NCI-H1105 treated with DMSO at 0.1 percent for 48 hours (cell line): Measurements from ENCODE around the gene NAP1L4.
"Not testable (repeated sequence)": the region's sequence is repeated elsewhere in the genome, so short reads cannot be mapped to it uniquely, and the experiment has no call there.

ENCODE experiments used
- DNase-seq: peaks from one replicate; lab custom pipeline; 2025; lab: John Stamatoyannopoulos, UW

The NAP1L4 gene

DNA sequence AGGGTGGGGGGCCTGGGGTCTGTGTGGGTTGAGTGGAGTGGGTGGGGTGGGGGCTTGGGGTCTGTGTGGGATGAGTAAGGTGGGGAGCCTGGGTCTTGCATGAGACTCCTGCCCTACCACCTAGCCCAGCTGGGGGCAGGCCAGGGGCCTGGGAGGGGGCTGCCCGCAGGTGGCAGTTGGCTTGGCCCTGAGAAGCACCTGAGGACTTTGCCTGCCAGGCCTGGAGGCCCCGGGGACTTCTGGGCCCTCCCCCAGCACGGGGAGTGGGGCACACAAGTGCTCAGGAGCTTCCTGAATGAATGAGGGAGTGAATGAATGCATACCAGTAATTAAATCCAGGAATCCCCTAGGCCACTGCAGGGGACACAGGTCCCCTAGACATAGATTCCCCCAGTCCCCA lies 69.5 kb downstream of the NAP1L4 start:
- no peak for DNase-seq

DNA sequence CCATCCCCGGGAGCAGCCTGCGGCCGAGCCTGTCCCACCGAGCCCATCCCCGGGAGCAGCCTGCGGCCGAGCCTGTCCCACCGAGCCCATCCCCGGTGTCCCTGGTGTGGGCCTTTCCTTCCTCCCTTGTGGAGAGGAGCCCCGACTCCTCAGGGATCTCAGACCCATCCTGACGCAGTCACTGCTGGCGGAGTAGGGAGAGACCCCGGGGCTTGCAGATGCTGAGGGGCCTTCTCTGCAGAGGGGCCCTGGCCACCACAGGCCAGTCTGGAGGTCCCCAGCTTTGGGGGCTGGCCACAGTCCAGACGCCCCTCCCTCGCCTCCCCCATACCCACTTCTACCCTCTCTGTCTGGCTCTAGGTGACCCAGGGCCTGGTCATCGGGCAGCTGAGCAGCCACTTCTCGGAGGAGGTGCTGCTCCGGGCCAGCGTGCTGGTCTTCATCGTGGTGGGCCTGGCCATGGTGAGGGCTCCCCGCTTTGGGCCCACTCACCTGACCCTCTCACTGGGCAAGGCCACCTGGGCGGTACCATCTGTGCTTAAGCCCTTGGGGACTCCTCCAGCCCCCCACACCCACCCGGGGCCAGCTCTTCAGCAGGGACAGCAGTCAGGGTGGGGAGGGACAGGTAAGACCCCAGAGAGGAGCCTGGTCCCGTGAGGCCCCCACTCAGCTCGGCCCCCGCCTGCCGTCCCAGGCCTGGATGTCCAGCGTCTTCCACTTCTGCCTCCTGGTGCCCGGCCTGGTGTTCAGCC lies 70.2 kb downstream of the NAP1L4 start:
- DNase-seq = no peak

DNA sequence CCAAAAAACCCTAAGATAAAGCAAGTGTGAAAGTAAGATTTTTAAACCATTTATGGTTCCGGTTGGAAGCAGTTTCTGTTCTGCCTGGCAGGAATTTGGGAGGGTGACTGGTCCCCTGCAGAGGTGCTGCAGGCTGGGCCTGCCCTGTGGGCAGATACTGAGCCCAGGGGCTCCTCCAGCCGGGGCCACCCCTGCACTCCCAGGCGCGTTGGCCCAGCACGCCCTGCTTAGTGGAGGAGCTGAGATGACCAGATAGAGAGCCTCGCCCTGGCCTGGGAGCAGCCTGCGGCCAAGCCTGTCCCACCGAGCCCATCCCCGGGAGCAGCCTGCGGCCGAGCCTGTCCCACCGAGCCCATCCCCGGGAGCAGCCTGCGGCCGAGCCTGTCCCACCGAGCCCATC lies 70.9 kb downstream of the NAP1L4 start:
- DNase-seq = no peak

DNA sequence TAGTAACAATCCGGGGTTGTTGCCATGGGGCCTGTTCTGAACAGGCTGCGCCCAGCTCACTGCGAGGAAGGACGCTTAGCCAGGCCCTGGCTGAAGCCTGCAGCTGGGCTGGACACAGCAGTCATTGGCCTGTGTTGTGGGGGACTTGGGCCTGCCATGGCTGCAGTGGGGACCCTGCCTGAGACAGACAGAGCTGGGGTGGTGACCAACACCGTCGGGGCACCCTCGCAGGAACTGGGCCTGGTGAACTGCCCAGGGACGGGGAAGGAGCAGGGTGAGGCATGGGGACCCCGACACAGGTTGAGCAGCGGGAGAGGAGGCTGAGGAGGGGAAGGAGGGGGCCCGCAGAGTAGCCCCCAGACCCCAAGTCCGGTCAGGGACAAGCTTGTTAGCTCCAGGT lies 71.8 kb downstream of the NAP1L4 start:
- DNase-seq = no peak

DNA sequence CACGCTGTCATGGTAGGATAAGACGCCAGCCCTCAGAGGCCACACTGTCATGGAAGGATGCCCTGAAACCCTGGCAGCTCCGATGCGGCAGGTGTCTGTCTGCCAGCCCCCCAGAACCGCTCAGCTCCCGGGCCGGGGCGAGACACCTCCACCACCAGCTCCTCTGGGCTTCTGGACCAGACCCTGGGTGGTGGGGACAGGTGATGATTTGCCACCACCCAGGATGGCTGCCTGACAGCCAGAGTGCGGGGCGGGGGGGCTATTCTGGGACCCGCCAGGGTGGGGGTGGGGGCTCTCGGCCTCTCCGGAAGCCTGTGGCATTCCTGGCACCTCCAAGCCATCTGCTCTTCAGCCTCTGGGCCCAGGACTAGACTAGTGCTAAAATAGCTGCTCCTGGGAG lies 72.3 kb downstream of the NAP1L4 start:
- DNase-seq = no peak

DNA sequence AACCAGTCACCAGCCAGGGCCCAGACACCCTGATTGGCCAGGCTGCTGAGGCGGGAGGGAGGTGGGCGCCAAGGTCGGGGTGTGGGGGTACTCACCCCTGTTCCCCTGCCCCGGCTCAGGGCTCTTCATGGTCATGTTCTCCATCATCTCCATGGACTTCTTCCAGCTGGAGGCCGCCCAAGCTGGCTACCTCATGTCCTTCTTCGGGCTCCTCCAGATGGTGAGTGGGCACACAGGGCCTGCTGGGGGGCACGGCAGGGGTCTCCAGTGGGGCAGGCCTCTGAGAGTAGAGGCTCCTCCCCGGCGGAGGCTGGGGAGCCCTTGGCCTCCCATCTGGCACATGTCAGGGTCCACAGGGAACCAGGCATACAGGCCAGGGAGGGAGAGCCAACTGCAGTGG lies 72.9 kb downstream of the NAP1L4 start:
- DNase-seq = no peak

DNA sequence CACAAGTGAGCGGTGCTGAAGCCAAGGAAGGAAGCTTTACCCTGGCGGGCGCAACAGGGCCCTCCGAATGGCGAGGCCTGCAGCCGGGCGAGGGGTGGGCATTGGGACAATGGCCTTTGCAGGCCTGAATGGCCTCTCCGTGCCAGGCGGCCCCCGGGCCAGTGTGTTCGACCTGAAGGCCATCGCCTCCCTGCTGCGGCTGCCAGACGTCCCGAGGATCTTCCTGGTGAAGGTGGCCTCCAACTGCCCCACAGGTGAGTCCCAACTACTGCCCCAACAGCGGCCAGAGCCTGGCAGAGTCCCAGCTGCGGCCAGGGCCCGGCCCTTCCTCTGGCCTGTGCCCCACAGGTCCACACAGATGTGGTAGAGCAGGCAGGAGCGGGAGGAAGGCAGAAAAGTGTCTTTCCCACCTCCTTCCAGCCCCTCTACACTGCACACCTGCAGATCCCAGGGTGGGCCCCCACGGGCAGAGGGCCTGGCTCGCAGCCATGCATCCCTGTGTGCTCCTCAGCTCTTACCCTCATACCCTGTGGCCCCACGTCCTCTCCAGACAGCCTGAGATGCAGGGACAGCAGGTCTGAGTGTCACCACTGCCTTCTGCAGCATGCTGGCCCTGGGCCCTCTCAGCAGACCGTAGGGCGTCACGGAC lies 74.2 kb downstream of the NAP1L4 start:
- DNase-seq = no peak

DNA sequence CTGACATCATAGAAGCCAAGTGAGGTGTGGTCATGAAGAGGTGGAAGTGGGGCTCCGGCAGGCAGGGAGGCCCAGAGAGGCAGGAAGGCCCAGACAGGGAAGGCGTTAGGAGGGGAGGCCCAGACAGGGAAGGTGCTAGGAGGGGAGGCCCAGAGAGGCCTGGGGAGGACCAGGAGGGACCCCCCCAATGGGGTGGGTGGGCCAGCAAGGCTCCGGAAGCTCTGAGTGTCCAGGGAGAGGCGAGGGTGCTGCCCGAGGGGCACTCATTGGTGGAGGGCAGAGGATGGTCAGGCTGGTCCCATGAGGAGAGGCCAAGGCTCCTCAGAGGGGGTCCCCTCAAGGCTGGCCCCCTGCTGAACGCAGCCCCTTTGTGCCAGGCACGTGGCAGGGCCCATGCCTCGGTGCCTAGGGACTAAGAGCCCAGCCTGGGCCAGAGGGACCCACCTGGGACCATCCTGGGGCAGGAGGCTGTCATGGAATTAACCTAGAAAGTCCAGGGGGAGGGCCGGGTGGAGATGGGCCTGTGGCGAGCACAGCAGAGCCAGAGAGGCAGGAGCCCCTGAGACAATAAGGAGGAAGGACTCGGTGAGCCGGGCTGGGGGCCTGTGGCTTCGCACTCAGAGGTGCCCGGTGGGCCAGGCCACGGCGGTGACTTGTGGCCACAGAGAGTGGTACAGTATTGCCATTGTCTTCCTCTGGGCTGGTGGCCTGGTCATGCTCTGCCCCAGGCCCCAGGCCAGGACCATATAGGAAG lies 75.1 kb downstream of the NAP1L4 start:
- no peak for DNase-seq

DNA sequence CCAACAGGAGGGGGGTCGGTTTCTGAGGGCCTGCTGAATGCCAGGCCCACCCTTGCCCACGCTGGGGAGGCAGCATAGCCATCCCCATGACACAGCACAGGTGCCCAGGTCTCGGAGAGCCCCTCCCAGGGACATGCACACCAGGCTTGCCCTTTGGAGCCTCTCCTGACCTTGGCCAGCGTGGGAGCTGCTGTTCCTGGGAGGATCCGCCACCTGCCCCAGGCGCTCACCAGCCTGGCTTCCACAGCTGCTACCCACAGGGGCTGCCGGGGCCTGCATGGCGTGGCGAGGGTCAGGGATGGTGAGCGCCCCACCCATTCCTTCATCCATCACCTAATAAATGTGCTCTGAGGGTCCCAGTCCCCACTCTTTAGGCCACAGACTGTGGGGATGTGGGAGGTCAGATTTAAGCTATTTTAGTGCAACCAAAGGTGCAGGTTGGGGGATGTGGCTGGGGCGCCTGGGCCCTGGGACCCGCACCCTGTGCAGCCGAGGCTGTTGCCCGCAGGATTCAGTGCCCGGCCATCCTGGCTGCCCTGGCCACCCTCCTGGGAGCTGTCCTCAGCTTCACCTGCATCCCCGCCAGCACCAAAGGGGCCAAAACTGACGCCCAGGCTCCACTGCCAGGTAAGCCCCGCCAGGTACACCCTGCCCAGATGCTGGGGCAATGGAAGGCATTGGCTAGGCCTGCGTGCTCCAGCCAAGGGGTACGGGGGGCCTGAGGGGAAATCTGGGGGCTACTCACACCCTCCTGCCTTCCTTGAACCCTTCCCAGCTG lies 75.8 kb downstream of the NAP1L4 start:
- no peak for DNase-seq

DNA sequence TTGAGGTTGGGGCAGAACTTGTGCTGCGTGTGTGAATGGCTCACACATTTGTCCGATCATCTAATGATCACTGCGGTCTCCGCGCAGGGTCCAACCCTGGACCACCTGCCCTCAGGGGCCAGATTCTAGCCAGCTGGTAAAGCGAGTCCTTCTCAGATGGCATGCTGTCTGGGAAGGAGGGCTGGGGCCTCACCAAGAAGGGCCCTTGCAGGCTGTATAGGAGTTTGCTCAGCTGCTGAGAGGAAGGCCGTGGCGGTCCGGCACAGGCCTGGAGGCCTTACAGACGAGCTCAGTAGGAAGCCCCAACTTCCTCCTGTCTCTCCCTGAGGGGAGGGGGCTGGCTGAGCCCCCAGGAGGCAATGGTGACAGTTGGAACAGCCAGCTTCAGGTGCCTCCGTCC lies 76.7 kb downstream of the NAP1L4 start:
- DNase-seq = no peak

DNA sequence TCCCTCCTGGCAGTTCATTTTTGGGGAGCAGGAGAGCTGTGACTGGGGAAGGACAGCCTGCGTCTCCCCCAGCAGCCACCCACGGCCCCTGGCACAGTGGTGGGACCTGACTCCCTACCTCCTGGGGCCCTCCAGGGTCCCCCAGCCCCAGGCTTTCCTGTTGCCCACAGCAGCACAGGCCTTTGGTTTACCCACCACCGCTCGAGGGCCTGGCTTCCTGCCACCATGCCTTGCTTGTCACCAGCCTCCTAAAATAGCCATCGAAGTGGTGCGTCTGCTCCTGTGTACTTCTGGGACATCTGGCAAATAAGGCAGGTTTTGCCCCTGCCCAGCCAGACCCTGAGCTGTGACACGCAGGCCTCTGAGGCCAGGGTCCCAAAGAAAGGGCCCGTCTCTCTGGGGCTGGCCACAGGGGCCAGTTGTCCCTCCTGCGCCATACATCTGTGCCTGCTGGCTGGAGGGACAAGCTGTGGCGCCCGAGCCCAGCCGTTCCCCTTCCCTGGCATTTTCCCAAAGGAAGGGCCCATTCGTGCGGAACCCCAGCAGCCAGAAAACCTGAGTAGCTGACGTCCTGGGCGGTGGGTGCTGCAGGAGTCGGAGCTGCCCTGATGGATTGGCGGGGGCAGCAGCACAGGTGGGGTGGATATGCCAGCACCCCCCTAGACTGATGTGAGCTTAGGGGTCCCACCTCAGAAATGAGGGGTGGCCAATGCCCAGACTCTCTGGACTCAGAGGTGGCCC lies 77.5 kb downstream of the NAP1L4 start:
- no peak for DNase-seq

DNA sequence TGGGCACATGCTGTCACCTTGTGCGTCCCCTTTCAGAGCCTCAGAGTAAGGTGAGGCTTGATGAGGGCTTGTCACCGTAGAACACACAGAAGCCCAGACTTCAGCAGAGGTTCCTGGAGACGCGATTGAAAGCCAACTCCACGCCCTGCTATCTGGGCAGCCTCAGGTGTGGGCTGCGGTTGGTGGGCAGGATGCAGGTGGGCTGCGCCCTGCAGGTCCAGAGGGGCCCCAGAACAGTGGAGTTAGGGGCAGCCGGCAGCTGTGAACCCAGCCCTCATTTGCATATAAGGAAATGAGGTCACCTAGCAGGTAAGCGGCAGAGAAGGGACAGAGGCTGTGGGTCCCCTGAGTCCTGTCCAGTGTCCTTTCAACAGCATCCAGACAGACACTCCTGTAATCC lies 78.4 kb downstream of the NAP1L4 start:
- DNase-seq = no peak

DNA sequence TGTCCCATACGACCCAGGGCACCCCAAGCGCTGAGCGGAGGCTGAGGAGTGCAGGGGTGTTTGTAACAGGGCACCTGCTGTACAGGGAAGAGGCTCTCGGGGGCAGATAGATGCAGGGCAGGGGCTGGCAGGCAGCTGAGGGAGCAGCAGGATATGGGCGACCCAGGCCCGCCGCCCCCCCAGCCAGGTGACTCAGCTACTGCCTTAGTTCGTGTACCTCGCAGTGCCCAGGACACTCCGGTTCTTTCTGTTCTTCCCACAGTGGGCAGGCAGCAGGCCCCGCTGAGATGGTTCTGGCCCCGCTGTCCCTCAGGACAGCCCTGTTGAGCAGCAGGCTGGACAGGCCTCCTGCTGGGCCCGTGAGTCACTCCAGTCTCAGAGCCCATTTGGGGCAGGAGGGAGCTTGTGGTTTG lies 79.1 kb downstream of the NAP1L4 start:
- DNase-seq = no peak

DNA sequence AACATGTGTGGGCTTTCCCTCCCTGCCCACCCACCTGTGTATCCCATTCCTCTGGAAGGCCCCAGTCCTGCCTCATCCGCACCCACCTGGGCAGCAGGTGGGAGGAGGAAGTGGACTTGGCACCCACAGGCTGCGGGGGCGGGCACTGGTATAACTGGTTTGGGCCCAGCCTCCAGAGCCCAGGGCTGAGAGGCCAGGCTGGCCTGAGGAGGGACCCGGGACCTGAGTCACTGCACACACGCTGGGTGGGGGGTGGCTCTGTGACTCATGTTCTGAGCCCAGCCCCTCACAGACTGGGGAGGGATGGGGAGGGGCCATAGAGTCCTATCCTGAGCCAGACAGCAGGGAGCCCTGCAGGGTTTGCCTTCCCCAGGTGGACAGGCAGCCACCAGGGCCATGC lies 79.6 kb downstream of the NAP1L4 start:
- no peak for DNase-seq

DNA sequence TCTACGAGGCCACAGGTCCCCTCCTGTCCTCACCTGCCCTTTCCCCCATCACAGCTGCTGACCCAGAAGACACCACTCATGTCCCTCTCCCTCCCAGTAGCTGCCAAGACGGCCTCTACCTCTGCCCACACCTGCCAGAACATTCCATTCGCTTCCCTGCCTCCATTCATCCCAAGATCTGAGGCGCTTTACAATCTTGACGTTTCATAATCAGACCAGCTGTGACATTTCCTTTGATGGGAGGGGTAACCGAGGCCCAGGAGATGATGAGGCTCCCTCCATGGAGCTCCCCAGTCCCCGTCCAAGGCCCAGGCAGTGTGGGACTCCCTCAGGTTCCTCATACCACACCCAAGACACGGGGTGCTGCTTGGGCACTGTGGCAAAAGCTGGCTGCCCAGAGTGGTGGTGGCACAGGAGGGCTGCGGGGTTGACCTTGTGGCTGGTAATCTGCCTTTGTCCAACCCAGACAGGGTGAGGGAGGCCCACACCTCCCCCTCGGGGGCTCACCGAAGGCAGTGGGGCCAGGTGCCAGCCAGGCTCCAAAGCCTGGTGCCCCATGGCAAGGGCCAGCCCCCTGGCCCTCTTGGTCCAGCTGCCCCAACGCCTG lies 80.2 kb downstream of the NAP1L4 start:
- DNase-seq = no peak

DNA sequence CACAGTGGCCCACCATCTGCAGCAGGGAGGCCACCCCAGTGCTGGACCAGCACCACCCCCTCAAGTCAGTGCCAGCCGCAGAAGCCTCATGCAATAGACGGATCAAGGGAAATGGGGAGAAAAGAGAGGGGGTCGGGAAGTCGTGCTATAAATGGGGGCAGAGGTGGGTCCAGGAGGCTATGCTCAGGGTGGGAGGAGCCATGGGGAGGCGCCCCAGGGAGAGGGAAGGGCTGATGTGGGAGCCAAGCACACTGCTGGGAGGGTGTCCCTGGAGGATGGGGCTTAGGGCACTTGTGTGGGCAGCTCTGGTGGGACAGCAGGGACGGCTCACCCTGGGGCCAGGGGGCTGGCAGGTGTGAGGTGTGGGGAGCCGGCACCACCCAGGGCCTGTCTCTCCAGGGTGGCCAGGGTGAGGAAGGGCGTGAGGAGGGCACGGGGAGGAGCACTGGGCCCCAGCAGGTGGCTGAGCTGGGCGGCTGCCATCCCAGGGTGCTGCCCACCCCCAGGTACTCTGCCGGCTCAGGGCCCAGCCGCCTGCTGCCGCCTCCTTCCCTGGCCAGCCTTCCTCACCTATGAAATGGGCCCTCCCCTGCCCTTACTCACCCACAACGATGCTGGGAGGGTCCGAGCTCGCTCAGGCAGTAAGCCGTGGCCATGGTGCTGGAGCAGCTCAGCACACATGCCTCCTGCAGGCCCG lies 80.9 kb downstream of the NAP1L4 start:
- no peak for DNase-seq

DNA sequence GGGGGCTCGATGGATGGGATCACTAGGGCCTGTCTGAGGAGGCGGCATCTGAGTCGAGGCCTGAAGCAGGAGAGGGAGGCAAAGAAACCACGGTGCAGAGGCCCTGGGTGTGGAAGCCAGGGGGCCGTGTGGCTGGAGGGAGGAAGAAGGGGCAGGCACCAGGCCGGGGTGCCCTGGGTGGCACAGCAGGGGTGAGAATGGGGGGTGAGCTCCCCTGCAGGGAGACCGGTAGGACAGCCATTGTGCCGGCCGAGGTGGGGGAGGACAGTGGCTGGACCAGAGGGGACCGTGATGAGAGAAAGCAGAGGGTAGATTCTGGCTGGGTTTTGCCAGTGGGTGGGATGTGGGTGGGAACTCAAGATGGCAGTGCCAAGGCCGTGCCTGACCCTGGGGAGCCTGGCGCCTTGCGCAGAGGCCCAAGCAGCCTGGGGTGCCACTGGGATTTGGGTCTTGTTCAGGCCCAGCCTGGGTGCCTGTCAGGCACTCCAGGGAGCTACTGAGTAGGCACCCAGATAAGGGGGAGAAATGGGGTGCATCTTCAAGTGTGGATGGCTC lies 81.7 kb downstream of the NAP1L4 start:
- no peak for DNase-seq

DNA sequence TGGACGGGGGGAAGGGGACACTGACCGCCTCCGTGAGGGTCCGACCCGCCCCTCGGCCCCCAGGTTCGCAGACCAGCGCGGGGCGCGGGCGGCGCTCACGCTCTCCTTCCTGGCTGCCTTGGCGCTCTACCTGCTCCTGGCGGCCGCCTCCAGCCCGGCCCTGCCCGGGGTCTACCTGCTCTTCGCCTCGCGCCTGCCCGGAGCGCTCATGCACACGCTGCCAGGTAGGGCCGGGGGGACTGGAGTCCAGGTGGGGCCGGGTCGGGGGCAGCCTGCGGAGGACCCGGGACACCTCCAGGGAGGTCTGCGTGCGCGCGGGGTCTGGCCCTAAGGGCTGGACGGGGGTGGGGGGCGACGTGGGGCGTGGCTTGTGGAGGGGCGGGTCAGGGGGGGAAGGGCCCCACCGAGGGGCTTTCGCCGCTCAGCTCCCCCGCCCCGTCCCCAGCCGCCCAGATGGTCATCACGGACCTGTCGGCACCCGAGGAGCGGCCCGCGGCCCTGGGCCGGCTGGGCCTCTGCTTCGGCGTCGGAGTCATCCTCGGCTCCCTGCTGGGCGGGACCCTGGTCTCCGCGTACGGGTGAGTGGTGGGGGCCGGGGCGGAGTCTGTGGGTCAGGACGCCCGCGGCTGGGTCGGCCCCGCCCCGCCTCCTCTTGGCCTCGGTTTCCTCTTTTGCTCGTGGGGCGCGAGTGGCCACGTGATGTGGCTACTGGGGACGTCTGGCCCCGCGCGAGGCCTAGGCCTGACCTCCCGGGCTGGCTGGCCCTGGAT lies 82.8 kb downstream of the NAP1L4 start:
- DNase-seq = no peak

DNA sequence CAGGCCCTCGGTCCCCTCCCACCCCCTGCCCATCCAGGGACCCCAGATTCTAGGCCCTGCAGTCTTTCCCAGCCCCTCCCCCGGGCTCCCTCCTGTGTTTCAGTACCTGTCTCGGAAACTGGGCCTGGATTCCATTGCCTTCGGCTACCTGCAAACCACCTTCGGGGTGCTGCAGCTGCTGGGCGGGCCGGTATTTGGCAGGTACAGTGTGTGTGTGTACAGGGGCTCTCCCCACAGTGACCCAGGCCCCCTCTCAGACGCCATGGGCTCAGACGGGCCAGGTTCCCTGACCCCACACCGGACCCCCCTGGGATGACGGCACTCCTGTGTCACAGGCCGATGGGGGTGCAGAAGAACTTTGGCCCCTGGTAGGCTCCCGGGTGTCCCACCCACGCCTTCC lies 84.0 kb downstream of the NAP1L4 start:
- no peak for DNase-seq

DNA sequence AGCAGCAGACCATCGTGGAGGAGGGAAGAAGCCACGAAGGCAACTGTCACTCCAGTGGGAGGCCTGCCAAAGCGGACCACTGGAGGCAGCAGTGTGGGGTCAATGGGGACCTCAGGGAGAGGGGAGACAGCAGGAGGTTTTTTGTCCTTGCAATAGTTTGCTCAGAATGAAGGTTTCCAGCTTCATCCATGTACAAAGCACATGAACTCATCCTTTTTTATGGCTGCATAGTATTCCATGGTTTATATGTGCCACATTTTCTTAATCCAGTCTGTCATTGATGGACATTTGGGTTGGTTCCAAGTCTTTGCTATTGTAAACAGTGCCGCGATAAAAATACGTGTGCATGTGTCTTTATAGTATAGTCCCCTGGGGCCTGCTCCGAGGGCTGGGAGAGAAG lies 86.8 kb downstream of the NAP1L4 start:
- DNase-seq = not testable (repeated sequence)
